Right lobe of liver (tissue), 4 donors: ENCODE measurements around the gene SPOCK2.

ENCODE experiments used
- CTCF ChIP-seq, 4 donors: fragments of 200-600 bp in 3 of 4; fragments of 450-650 bp in 1 of 4; IDR thresholded peaks; one replicate each; pipeline versions ENCODE4 v1.5.1 to v1.8.0; 2016 to 2022; ENCODE audit warnings: antibody characterized with exemption in 4 of 4, mild to moderate bottlenecking in 2 of 4
- POLR2A ChIP-seq: fragments of 450-650 bp; IDR thresholded peaks from one replicate; pipeline ENCODE4 v1.6.1; 2017; ENCODE audit warnings: antibody characterized with exemption, mild to moderate bottlenecking
- donor health status: DM: no; HTN: no; CAD: no.
- donor health status: DM: no; HTN: no; CAD: no.
- donor health status: DM: no; HTN: yes; CAD: no.

- TF ChIP-seq CTCF (IDR thresholded peaks at IDR 0.05), result no peak
- TF ChIP-seq POLR2A, result no peak
These were observed 38.5 kb upstream of the SPOCK2 start for GRCh38 chr10:72126872-72127232.
